HepG2 (cell line): Measurements from ENCODE around the gene PIK3R1. TPM values are rescaled to one million over a fixed set of nuclear protein-coding genes. Genes with fewer than 3 reads are reported as not detected.

Experiments used
- CCAR2 ChIP-seq: fragments of 200-400 bp; formaldehyde crosslinking; optimal IDR thresholded peaks from 2 replicates; pipeline ENCODE3; 2018; ENCODE audit warnings: low read depth, mild to moderate bottlenecking, low read length, moderate library complexity
- CREB1 ChIP-seq, 2 experiments: fragments of 450-650 bp in 1 of 2; IDR thresholded peaks; 2 replicates each; pipeline ENCODE4 v1.6.1; 2016 to 2017; ENCODE audit warnings: control low read depth in 1 of 2, mild to moderate bottlenecking in 1 of 2, missing compliant biosample characterization in 1 of 2, missing genetic modification characterization in 1 of 2
- KAT2B ChIP-seq: fragments of 150-350 bp; IDR thresholded peaks from 2 replicates; pipeline ENCODE4 v1.6.1; 2014; ENCODE audit warnings: low read depth, low read length, borderline replicate concordance
- MED1 ChIP-seq: sonication (generic); formaldehyde crosslinking; IDR thresholded peaks from 2 replicates; pipeline ENCODE4 v1.4.0; 2020; ENCODE audit warnings: missing genetic modification reagents
- MEIS1 ChIP-seq: sonication (generic); formaldehyde crosslinking; IDR thresholded peaks from 2 replicates; pipeline ENCODE4 v1.9.0; 2021; ENCODE audit warnings: mild to moderate bottlenecking, missing genetic modification reagents, moderate library complexity, borderline replicate concordance
- SRSF4 ChIP-seq: fragments of 200-400 bp; formaldehyde crosslinking; IDR thresholded peaks from one replicate; pipeline ENCODE4 v1.6.1; 2018; ENCODE audit warnings: mild to moderate bottlenecking, low read depth, low read length, moderate library complexity; ENCODE audit not compliant: poor library complexity, severe bottlenecking
- ZNF432 ChIP-seq: sonication (generic); formaldehyde crosslinking; IDR thresholded peaks from 2 replicates; pipeline ENCODE4 v1.5.0; 2020; ENCODE audit warnings: missing genetic modification reagents, mild to moderate bottlenecking, borderline replicate concordance
- ZNF441 ChIP-seq: sonication (generic); formaldehyde crosslinking; IDR thresholded peaks from 2 replicates; pipeline ENCODE4 v1.7.0; 2021; ENCODE audit warnings: missing genetic modification reagents, borderline replicate concordance
- polyA plus RNA-seq, 8 experiments: library from polyadenylated mRNA; depleted of rRNA in 3 of 8; stranded (reverse) in 7 of 8; unstranded in 1 of 8; fragments of >200 nt; fragmentation: Illumina TruSeq in 4 of 8; extraction: Trizol in 4 of 8; gene quantifications; 2 replicates each; pipeline versions ENCODE4 v1.2.1 to v1.2.3, GENCODE V29; 2011 to 2016; ENCODE audit warnings: low read depth in 4 of 8, missing spikeins in 1 of 8, mixed read lengths in 1 of 8; ENCODE audit not compliant: insufficient read depth in 1 of 8
- total RNA-seq, 5 experiments: library from RNA; depleted of rRNA; stranded (reverse); fragments of >200 nt; fragmentation: Illumina TruSeq; extraction: Trizol; gene quantifications; 2 replicates each; pipeline ENCODE4 v1.2.3, GENCODE V29; 2016; ENCODE audit warnings: low read depth in 1 of 5
- TF ChIP-seq, protein P1 (sequence below): sonication (generic); formaldehyde crosslinking; IDR thresholded peaks from 2 replicates; pipeline ENCODE4 v1.8.0; 2022; ENCODE audit warnings: missing genetic modification reagents, mild to moderate bottlenecking, moderate library complexity, borderline replicate concordance
- TF ChIP-seq, protein P2 (sequence below): sonication (generic); formaldehyde crosslinking; IDR thresholded peaks from 2 replicates; pipeline ENCODE4 v1.5.0; 2020; ENCODE audit warnings: mild to moderate bottlenecking, missing genetic modification reagents, moderate library complexity
- TF ChIP-seq, protein P3 (sequence below): sonication (generic); formaldehyde crosslinking; conservative IDR thresholded peaks from 2 replicates; pipeline ENCODE4 v1.5.0; 2020; ENCODE audit warnings: missing genetic modification reagents
- TF ChIP-seq, protein P4 (sequence below): fragments of 450-650 bp; IDR thresholded peaks from 2 replicates; pipeline ENCODE4 v1.6.1; 2017
- TF ChIP-seq, protein P5 (sequence below): sonication (generic); formaldehyde crosslinking; IDR thresholded peaks from 2 replicates; pipeline ENCODE4 v1.4.0; 2020; ENCODE audit warnings: mild to moderate bottlenecking, low read depth, missing genetic modification reagents
- TF ChIP-seq, protein P6 (sequence below): sonication (generic); formaldehyde crosslinking; IDR thresholded peaks from 2 replicates; pipeline ENCODE4 v1.4.0; 2020; ENCODE audit warnings: missing genetic modification reagents
- TF ChIP-seq, protein P7 (sequence below): sonication (generic); formaldehyde crosslinking; IDR thresholded peaks from 2 replicates; pipeline ENCODE4 v1.5.0; 2020; ENCODE audit warnings: mild to moderate bottlenecking, missing genetic modification reagents

Gene PIK3R1
- total and polyA plus RNA-seq, 2 of the 13 experiments (the other 11 are each of a cell fraction or from before 2014, with no cell fraction given), result 8.4 to 21.3 TPM

DNA sequence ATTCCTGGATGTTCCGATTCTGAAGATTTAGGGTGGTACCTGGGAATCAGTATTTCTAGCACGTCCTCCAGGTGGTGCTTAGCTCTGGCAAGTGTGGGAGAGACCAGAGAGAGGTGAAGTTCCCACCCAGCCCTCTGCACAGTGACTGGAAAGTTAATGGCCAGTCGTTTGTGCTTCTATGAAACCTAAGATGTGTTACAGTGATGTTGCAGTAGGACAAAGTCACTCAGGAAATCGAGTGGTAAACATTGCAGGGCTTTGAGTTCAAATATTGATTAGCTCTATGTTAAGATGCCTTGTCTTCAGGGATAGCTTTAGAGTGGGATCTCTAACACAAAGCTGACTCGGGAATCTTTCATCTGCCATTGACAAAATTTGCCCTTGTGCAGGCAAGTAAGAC lies 55.6 kb downstream of the PIK3R1 start (continued):
- TF ChIP-seq, protein P1, sequence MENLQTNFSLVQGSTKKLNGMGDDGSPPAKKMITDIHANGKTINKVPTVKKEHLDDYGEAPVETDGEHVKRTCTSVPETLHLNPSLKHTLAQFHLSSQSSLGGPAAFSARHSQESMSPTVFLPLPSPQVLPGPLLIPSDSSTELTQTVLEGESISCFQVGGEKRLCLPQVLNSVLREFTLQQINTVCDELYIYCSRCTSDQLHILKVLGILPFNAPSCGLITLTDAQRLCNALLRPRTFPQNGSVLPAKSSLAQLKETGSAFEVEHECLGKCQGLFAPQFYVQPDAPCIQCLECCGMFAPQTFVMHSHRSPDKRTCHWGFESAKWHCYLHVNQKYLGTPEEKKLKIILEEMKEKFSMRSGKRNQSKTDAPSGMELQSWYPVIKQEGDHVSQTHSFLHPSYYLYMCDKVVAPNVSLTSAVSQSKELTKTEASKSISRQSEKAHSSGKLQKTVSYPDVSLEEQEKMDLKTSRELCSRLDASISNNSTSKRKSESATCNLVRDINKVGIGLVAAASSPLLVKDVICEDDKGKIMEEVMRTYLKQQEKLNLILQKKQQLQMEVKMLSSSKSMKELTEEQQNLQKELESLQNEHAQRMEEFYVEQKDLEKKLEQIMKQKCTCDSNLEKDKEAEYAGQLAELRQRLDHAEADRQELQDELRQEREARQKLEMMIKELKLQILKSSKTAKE (CRISPR knock-in tag), result no peak
- TF ChIP-seq ZNF441 (CRISPR knock-in tag) (no peak), CREB1 (IDR thresholded peaks at IDR 0.05) (no peak), CREB1 (CRISPR knock-in tag; IDR thresholded peaks at IDR 0.05) (no peak), KAT2B (no peak), ZNF432 (no peak), MEIS1 (no peak), MED1 (CRISPR knock-in tag) (peak; percentile 63), CCAR2 (no peak), SRSF4 (no peak)
- TF ChIP-seq, protein P2, sequence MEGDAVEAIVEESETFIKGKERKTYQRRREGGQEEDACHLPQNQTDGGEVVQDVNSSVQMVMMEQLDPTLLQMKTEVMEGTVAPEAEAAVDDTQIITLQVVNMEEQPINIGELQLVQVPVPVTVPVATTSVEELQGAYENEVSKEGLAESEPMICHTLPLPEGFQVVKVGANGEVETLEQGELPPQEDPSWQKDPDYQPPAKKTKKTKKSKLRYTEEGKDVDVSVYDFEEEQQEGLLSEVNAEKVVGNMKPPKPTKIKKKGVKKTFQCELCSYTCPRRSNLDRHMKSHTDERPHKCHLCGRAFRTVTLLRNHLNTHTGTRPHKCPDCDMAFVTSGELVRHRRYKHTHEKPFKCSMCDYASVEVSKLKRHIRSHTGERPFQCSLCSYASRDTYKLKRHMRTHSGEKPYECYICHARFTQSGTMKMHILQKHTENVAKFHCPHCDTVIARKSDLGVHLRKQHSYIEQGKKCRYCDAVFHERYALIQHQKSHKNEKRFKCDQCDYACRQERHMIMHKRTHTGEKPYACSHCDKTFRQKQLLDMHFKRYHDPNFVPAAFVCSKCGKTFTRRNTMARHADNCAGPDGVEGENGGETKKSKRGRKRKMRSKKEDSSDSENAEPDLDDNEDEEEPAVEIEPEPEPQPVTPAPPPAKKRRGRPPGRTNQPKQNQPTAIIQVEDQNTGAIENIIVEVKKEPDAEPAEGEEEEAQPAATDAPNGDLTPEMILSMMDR (CRISPR knock-in tag), result peak; percentile 23
- TF ChIP-seq, protein P3, sequence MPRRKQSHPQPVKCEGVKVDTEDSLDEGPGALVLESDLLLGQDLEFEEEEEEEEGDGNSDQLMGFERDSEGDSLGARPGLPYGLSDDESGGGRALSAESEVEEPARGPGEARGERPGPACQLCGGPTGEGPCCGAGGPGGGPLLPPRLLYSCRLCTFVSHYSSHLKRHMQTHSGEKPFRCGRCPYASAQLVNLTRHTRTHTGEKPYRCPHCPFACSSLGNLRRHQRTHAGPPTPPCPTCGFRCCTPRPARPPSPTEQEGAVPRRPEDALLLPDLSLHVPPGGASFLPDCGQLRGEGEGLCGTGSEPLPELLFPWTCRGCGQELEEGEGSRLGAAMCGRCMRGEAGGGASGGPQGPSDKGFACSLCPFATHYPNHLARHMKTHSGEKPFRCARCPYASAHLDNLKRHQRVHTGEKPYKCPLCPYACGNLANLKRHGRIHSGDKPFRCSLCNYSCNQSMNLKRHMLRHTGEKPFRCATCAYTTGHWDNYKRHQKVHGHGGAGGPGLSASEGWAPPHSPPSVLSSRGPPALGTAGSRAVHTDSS (CRISPR knock-in tag), result no peak
- TF ChIP-seq, protein P4, sequence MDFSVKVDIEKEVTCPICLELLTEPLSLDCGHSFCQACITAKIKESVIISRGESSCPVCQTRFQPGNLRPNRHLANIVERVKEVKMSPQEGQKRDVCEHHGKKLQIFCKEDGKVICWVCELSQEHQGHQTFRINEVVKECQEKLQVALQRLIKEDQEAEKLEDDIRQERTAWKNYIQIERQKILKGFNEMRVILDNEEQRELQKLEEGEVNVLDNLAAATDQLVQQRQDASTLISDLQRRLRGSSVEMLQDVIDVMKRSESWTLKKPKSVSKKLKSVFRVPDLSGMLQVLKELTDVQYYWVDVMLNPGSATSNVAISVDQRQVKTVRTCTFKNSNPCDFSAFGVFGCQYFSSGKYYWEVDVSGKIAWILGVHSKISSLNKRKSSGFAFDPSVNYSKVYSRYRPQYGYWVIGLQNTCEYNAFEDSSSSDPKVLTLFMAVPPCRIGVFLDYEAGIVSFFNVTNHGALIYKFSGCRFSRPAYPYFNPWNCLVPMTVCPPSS, result no peak
- TF ChIP-seq, protein P5, sequence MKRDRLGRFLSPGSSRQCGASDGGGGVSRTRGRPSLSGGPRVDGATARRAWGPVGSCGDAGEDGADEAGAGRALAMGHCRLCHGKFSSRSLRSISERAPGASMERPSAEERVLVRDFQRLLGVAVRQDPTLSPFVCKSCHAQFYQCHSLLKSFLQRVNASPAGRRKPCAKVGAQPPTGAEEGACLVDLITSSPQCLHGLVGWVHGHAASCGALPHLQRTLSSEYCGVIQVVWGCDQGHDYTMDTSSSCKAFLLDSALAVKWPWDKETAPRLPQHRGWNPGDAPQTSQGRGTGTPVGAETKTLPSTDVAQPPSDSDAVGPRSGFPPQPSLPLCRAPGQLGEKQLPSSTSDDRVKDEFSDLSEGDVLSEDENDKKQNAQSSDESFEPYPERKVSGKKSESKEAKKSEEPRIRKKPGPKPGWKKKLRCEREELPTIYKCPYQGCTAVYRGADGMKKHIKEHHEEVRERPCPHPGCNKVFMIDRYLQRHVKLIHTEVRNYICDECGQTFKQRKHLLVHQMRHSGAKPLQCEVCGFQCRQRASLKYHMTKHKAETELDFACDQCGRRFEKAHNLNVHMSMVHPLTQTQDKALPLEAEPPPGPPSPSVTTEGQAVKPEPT, result no peak
- TF ChIP-seq, protein P6, sequence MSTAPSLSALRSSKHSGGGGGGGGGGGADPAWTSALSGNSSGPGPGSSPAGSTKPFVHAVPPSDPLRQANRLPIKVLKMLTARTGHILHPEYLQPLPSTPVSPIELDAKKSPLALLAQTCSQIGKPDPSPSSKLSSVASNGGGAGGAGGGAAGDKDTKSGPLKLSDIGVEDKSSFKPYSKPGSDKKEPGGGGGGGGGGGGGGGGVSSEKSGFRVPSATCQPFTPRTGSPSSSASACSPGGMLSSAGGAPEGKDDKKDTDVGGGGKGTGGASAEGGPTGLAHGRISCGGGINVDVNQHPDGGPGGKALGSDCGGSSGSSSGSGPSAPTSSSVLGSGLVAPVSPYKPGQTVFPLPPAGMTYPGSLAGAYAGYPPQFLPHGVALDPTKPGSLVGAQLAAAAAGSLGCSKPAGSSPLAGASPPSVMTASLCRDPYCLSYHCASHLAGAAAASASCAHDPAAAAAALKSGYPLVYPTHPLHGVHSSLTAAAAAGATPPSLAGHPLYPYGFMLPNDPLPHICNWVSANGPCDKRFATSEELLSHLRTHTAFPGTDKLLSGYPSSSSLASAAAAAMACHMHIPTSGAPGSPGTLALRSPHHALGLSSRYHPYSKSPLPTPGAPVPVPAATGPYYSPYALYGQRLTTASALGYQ, result peak; percentile 62; the same call in 1 of the 2 replicates
- TF ChIP-seq, protein P7, sequence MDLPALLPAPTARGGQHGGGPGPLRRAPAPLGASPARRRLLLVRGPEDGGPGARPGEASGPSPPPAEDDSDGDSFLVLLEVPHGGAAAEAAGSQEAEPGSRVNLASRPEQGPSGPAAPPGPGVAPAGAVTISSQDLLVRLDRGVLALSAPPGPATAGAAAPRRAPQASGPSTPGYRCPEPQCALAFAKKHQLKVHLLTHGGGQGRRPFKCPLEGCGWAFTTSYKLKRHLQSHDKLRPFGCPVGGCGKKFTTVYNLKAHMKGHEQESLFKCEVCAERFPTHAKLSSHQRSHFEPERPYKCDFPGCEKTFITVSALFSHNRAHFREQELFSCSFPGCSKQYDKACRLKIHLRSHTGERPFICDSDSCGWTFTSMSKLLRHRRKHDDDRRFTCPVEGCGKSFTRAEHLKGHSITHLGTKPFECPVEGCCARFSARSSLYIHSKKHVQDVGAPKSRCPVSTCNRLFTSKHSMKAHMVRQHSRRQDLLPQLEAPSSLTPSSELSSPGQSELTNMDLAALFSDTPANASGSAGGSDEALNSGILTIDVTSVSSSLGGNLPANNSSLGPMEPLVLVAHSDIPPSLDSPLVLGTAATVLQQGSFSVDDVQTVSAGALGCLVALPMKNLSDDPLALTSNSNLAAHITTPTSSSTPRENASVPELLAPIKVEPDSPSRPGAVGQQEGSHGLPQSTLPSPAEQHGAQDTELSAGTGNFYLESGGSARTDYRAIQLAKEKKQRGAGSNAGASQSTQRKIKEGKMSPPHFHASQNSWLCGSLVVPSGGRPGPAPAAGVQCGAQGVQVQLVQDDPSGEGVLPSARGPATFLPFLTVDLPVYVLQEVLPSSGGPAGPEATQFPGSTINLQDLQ (CRISPR knock-in tag), result no peak
